GM23248 (cell line): ENCODE data around the gene EPB41L5. TPM values are rescaled to one million over a fixed set of nuclear protein-coding genes. Genes with fewer than 3 reads are reported as not detected.

Experiments
- DNase-seq: peaks from one replicate; pipeline ENCODE4 v3.0.0-alpha.2; 2015
- H2AFZ ChIP-seq: fragments of 200-600 bp; sonication (generic); 2 replicates; pipeline ENCODE4 v1.6.1; 2016; ENCODE audit warnings: antibody characterized with exemption
- H3F3A ChIP-seq: fragments of 200-600 bp; sonication (generic); 2 replicates; pipeline ENCODE4 v1.6.1; 2016; ENCODE audit warnings: mild to moderate bottlenecking, antibody characterized with exemption, mixed run types; ENCODE audit not compliant: insufficient read depth
- H3K27ac ChIP-seq: fragments of 200-600 bp; sonication (generic); 2 replicates; pipeline ENCODE4 v1.5.1; 2016; ENCODE audit warnings: mild to moderate bottlenecking
- H3K27me3 ChIP-seq: fragments of 200-600 bp; sonication (generic); replicated peaks from 2 replicates; pipeline ENCODE4 v1.6.1; 2016; ENCODE audit warnings: mild to moderate bottlenecking; ENCODE audit not compliant: insufficient read depth
- H3K36me3 ChIP-seq: fragments of 200-600 bp; sonication (generic); 2 replicates; pipeline ENCODE4 v1.6.1; 2016; ENCODE audit warnings: low read depth, mild to moderate bottlenecking
- H3K4me1 ChIP-seq: fragments of 200-600 bp; sonication (generic); 2 replicates; pipeline ENCODE4 v1.6.1; 2016; ENCODE audit warnings: mild to moderate bottlenecking; ENCODE audit not compliant: insufficient read depth
- H3K4me2 ChIP-seq: fragments of 200-600 bp; sonication (generic); one replicate; pipeline ENCODE4 v1.6.1; 2016; ENCODE audit warnings: mild to moderate bottlenecking; ENCODE audit not compliant: unreplicated experiment
- H3K4me3 ChIP-seq: fragments of 200-600 bp; sonication (generic); 2 replicates; pipeline ENCODE4 v1.5.1; 2016; ENCODE audit warnings: mild to moderate bottlenecking
- H3K79me2 ChIP-seq: fragments of 200-600 bp; sonication (generic); 2 replicates; pipeline ENCODE4 v1.6.1; 2016; ENCODE audit warnings: mild to moderate bottlenecking; ENCODE audit not compliant: insufficient read depth
- H3K9ac ChIP-seq: fragments of 200-600 bp; sonication (generic); 2 replicates; pipeline ENCODE4 v1.6.1; 2016; ENCODE audit warnings: mild to moderate bottlenecking
- H3K9me2 ChIP-seq: fragments of 200-600 bp; sonication (generic); 2 replicates; pipeline ENCODE4 v1.6.1; 2016; ENCODE audit warnings: mixed run types, mild to moderate bottlenecking, moderate library complexity; ENCODE audit not compliant: insufficient read depth
- H3K9me3 ChIP-seq: fragments of 200-600 bp; sonication (generic); one replicate; pipeline ENCODE4 v1.6.1; 2017; ENCODE audit warnings: low read depth
- H4K20me1 ChIP-seq: fragments of 200-600 bp; sonication (generic); 2 replicates; pipeline ENCODE4 v1.6.0; 2016; ENCODE audit not compliant: insufficient read depth
- EZH2 ChIP-seq: fragments of 200-600 bp; sonication (generic); IDR thresholded peaks from 2 replicates; pipeline ENCODE4 v1.6.1; 2018; ENCODE audit warnings: antibody characterized with exemption, mild to moderate bottlenecking; ENCODE audit not compliant: insufficient read depth, poor library complexity, severe bottlenecking
- EZH2phosphoT487 ChIP-seq: fragments of 200-600 bp; sonication (generic); IDR thresholded peaks from 2 replicates; pipeline ENCODE4 v1.6.1; 2018; ENCODE audit warnings: antibody characterized with exemption, moderate library complexity, mild to moderate bottlenecking, low read depth; ENCODE audit not compliant: insufficient read depth
- WGBS, 2 experiments: methylation state at CpG; one replicate each; pipeline ENCODE4 v1.1.6; 2015 to 2017; ENCODE audit warnings: low lambda C conversion rate in 2 of 2, low coverage in 1 of 2; ENCODE audit errors: missing lambda C conversion rate in 2 of 2; 5-methylcytosine and 5-hydroxymethylcytosine counted together
- in situ Hi-C: fragments of 300-500 bp; cut with MboI; formaldehyde crosslinking; loops from 2 replicates; pipeline ENCODE4 v1.15.0; 2020
- polyA plus RNA-seq: library from polyadenylated mRNA; unstranded; fragments of >200 nt; fragmentation: Nextera tagmentation; extraction: Ambion mirVana; gene quantifications from 2 replicates; pipeline ENCODE4 v1.2.1, GENCODE V29; 2016
- total RNA-seq: library from RNA; depleted of rRNA; stranded (reverse); fragments of >200 nt; shearing (Covaris generic); gene quantifications from 2 replicates; pipeline ENCODE4 v1.2.3, GENCODE V29; 2014

Gene EPB41L5
- total and polyA plus RNA-seq, 2 experiments from 2014 or later = 3.0 to 4.0 TPM

GRCh38 chr2:120026890-120027289, 14.0 kb downstream of the EPB41L5 start:
- TF ChIP-seq EZH2phosphoT487 (no peak), EZH2 (no peak)
- in situ Hi-C loops = no loop called here
- H3K4me2 ChIP-seq = no peak overlapping the region
- WGBS, 2 experiments = 98% methylated on average over 2 of the region's 2 CpGs
- H3K9me3 ChIP-seq = no peaks in the 10 kb centered on the region
- no peaks in the 10 kb centered on the region for H3F3A ChIP-seq
- H3K27ac ChIP-seq = no peak overlapping the region
- H4K20me1 ChIP-seq = no peaks in the 10 kb centered on the region
- H3K36me3 ChIP-seq = no peaks in the 10 kb centered on the region
- no peaks in the 10 kb centered on the region for H3K4me1 ChIP-seq
- H3K27me3 ChIP-seq = no peaks in the 10 kb centered on the region
- no peaks in the 10 kb centered on the region for H3K79me2 ChIP-seq
- H3K4me3 ChIP-seq = no peak overlapping the region
- no peaks in the 10 kb centered on the region for H3K9me2 ChIP-seq
- H2AFZ ChIP-seq = no peak overlapping the region
- DNase-seq = no peak
- H3K9ac ChIP-seq = no peak overlapping the region

GRCh38 chr2:120028795-120029194, 15.9 kb downstream of the EPB41L5 start:
- Histone ChIP-seq H3K79me2 (no peaks in the 10 kb centered on the region), H3F3A (no peaks in the 10 kb centered on the region), H3K4me2 (no peak overlapping the region), H3K27me3 (no peaks in the 10 kb centered on the region), H3K27ac (no peak overlapping the region), H2AFZ (no peak overlapping the region), H3K4me3 (no peak overlapping the region), H3K36me3 (no peaks in the 10 kb centered on the region), H3K9me3 (no peaks in the 10 kb centered on the region), H3K4me1 (no peaks in the 10 kb centered on the region), H4K20me1 (no peaks in the 10 kb centered on the region), H3K9ac (no peak overlapping the region), H3K9me2 (no peaks in the 10 kb centered on the region)
- no peak for DNase-seq
- in situ Hi-C loops = no loop called here
- TF ChIP-seq EZH2 (no peak), EZH2phosphoT487 (no peak)
- WGBS, 2 experiments = 83 to 84% methylated on average over 5 of the region's 5 CpGs

GRCh38 chr2:120029672-120030640, 17.1 kb downstream of the EPB41L5 start:
- Histone ChIP-seq H3F3A (no peaks in the 10 kb centered on the region), H2AFZ (no peak overlapping the region), H3K9me2 (no peaks in the 10 kb centered on the region), H3K9me3 (no peaks in the 10 kb centered on the region), H3K79me2 (no peaks in the 10 kb centered on the region), H3K4me3 (no peak overlapping the region), H3K9ac (no peak overlapping the region), H3K4me2 (no peak overlapping the region), H4K20me1 (no peaks in the 10 kb centered on the region), H3K27ac (no peak overlapping the region), H3K4me1 (no peaks in the 10 kb centered on the region), H3K27me3 (no peaks in the 10 kb centered on the region), H3K36me3 (no peaks in the 10 kb centered on the region)
- 63 to 67% methylated on average over 15 of the region's 15 CpGs for WGBS, 2 experiments
- DNase-seq = no peak
- TF ChIP-seq EZH2phosphoT487 = no peak
- TF ChIP-seq EZH2 = no peak
- in situ Hi-C loops = no loop called here

DNA sequence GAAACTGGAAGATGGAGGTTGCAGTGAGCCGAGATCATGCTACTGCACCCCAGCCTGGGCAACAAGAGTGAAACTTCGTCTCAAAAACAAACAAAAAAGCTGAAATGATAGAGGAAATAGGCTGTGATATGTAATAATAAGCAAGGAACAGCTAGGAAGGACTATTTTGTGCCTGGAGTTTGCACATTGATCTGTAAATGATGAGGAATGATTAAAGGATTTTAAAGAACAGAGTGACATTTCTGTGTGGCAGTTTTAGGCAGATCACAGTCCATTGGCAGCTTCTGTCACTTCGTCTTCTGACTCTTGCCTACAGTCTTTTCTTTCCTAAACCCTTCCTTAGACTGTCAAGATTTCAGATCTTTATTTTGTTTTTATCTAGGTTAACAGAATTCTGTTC, 19.4 kb downstream of the EPB41L5 start:
- 87 to 92% methylated on average over 3 of the region's 3 CpGs for WGBS, 2 experiments
- H3K9me2 ChIP-seq = no peaks in the 10 kb centered on the region
- no peak overlapping the region for H2AFZ ChIP-seq
- TF ChIP-seq EZH2phosphoT487 (no peak), EZH2 (no peak)
- H3K4me1 ChIP-seq = no peaks in the 10 kb centered on the region
- H3K27me3 ChIP-seq = no peaks in the 10 kb centered on the region
- no peaks in the 10 kb centered on the region for H4K20me1 ChIP-seq
- H3K4me3 ChIP-seq = no peak overlapping the region
- no peaks in the 10 kb centered on the region for H3K9me3 ChIP-seq
- H3K36me3 ChIP-seq = no peaks in the 10 kb centered on the region
- no peaks in the 10 kb centered on the region for H3K79me2 ChIP-seq
- no peak overlapping the region for H3K4me2 ChIP-seq
- H3F3A ChIP-seq = no peaks in the 10 kb centered on the region
- in situ Hi-C loops = no loop called here
- no peak overlapping the region for H3K9ac ChIP-seq
- DNase-seq = no peak
- no peak overlapping the region for H3K27ac ChIP-seq
